ENCODE results near the gene C1orf198. TPM values are rescaled to one million over a fixed set of nuclear protein-coding genes. Genes with fewer than 3 reads are reported as not detected.
A peak's percentile ranks its signal among the peaks of the same experiment; 100 is the strongest.

The C1orf198 gene
- total and polyA plus RNA-seq, 2 of the 8 experiments (the other 6 are each of a cell fraction or from before 2014, with no cell fraction given) = 30.6 to 45.0 TPM

DNA sequence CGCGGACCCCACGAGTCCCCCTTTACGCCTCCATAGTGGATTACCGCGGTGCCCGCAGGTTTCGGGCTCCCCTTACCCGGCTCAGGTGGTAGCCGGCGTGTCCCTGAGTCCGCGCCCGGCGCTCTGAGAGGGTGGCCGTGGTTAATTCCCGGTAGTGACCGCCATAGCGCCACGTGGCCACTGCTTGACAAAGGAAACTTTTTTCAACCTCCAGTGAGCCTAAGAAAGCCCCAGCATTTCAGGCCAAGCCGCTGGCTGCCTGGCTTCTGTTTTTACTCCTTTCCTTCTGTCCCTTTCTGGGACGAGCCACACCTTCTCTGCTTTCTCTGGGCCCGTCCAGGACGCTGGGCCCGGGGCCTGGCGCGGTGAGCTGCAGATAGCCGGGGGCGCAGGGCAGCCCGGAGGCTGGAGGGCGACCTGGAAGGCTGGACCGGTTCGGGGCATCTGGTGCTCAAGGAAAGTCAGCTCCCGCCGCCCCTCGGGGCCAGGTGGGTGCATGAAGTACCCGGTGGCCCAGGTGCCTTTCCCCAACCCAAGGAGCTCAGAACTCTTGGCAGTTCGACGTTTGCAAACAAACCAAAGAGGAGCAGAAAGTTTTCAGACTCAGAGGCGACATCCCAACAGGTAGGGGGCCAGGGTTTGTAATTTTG is 540 bp upstream of the C1orf198 start (continued):
- TF ChIP-seq NANOG (IDR thresholded peaks at IDR 0.05; ENCODE audit: insufficient read depth, low read depth, low read length, poor library complexity, severe bottlenecking) = no peak
- TF ChIP-seq ASH2L (IDR thresholded peaks at IDR 0.05; ENCODE audit: low read length) = peak; percentile 5
- TF ChIP-seq CREB1 (IDR thresholded peaks at IDR 0.05) = no peak
- TF ChIP-seq JUND (IDR thresholded peaks at IDR 0.05; ENCODE audit: low read length) = no peak
- TF ChIP-seq CHD1 (IDR thresholded peaks at IDR 0.05; ENCODE audit: low read depth, low read length) = no peak
- TF ChIP-seq HDAC2 (IDR thresholded peaks at IDR 0.05; ENCODE audit: borderline replicate concordance in 1 of 2, low read depth in 2 of 2, low read length in 2 of 2) = no peak
- TF ChIP-seq, protein P1, sequence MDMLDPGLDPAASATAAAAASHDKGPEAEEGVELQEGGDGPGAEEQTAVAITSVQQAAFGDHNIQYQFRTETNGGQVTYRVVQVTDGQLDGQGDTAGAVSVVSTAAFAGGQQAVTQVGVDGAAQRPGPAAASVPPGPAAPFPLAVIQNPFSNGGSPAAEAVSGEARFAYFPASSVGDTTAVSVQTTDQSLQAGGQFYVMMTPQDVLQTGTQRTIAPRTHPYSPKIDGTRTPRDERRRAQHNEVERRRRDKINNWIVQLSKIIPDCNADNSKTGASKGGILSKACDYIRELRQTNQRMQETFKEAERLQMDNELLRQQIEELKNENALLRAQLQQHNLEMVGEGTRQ (IDR thresholded peaks at IDR 0.05; ENCODE audit: low read length) = peak; percentile 34; the same call in 1 of the 2 replicates
- TF ChIP-seq JUN (IDR thresholded peaks at IDR 0.05; ENCODE audit: low read depth, low read length) = no peak
- peak; percentile 78 for TF ChIP-seq TAF1 (IDR thresholded peaks at IDR 0.05; ENCODE audit: low read depth, low read length)
- TF ChIP-seq FOSL1 (IDR thresholded peaks at IDR 0.05; ENCODE audit: insufficient read depth, low read depth, low read length) = no peak
- TF ChIP-seq, protein P2, sequence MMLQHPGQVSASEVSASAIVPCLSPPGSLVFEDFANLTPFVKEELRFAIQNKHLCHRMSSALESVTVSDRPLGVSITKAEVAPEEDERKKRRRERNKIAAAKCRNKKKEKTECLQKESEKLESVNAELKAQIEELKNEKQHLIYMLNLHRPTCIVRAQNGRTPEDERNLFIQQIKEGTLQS (IDR thresholded peaks at IDR 0.05; ENCODE audit: insufficient read depth, low read depth, low read length) = no peak
- no peak for TF ChIP-seq RFX5 (IDR thresholded peaks at IDR 0.05; ENCODE audit: borderline replicate concordance, low read depth, low read length)
- TF ChIP-seq TCF12 (IDR thresholded peaks at IDR 0.05; ENCODE audit: low read depth, low read length) = no peak
- no peak for TF ChIP-seq ZNF274 (IDR thresholded peaks at IDR 0.05; ENCODE audit: borderline replicate concordance, extremely low read depth, low read length)
- TF ChIP-seq TBP (IDR thresholded peaks at IDR 0.05; ENCODE audit: low read depth, low read length) = peak; percentile 53; the same call in 1 of the 2 replicates
- no peak for TF ChIP-seq KDM4A (IDR thresholded peaks at IDR 0.05; ENCODE audit: low read depth, low read length, severe bottlenecking)
- no peak for TF ChIP-seq SIX5 (IDR thresholded peaks at IDR 0.05; ENCODE audit: low read depth, low read length)
- TF ChIP-seq BCL11A (IDR thresholded peaks at IDR 0.05; ENCODE audit: low read depth in 2 of 2, low read length in 2 of 2) = no peak
- peak; percentile 69 for TF ChIP-seq YY1 (IDR thresholded peaks at IDR 0.05; ENCODE audit: low read depth, low read length)
- no peak for TF ChIP-seq CEBPB (IDR thresholded peaks at IDR 0.05; ENCODE audit: low read depth, low read length)
- no peak for TF ChIP-seq CBX5 (IDR thresholded peaks at IDR 0.05; ENCODE audit: low read depth, low read length)
- TF ChIP-seq KDM5A (IDR thresholded peaks at IDR 0.05; ENCODE audit: low read length) = no peak
- no peak for TF ChIP-seq EZH2 (IDR thresholded peaks at IDR 0.05; ENCODE audit: low read depth, low read length, severe bottlenecking)
- no peak; a peak in 1 of 4 replicates for TF ChIP-seq SIN3A (conservative IDR thresholded peaks at IDR 0.05 in 1 of 2, IDR thresholded peaks at IDR 0.05 in 1 of 2; ENCODE audit: low read depth in 1 of 2, low read length in 2 of 2)
